IMR-90 (cell line): ENCODE measurements around the gene ACOT7. TPM values are rescaled to one million over a fixed set of nuclear protein-coding genes. Genes with fewer than 3 reads are reported as not detected.

Source experiments
- ATAC-seq: fragments of 200-7000 bp; cut with Tn5 transposase; 2 replicates; pipeline ENCODE4 v1.9.1; 2020; ENCODE audit warnings: low read depth, mild to moderate bottlenecking, moderate library complexity
- BruUV-seq: library from RNA; stranded (reverse); fragments of 400-500 nt; replicated peaks from 2 replicates; lab custom pipeline; 2021; lab: Mats Ljungman, UMichigan
- CTCF ChIA-PET: fragments of 300-600 bp; formaldehyde crosslinking; extraction: SDS; loops from one replicate; lab custom pipeline; 2021; ENCODE audit warnings: antibody characterized with exemption; lab: Yijun Ruan, JAX
- POLR2A ChIA-PET: fragments of 300-600 bp; sonication (Branson Sonifier 250); formaldehyde crosslinking; loops from one replicate; lab custom pipeline; 2022; ENCODE audit warnings: antibody characterized with exemption; ENCODE audit not compliant: unreplicated experiment; lab: Charles Lee
- DNase-seq: peaks from one replicate; pipeline ENCODE4 v3.0.0; 2013
- H2AFZ ChIP-seq: replicated peaks from 2 replicates; pipeline ENCODE3; 2013; ENCODE audit warnings: low read length, mild to moderate bottlenecking; ENCODE audit not compliant: poor library complexity
- H2AK5ac ChIP-seq: 2 replicates; pipeline ENCODE4 v1.6.1; 2013; ENCODE audit warnings: low read depth, low read length, inconsistent platforms
- H2AK9ac ChIP-seq: replicated peaks from 2 replicates; pipeline ENCODE3; 2013; ENCODE audit warnings: mild to moderate bottlenecking, low read depth, low read length, moderate library complexity; ENCODE audit not compliant: poor library complexity
- H2BK120ac ChIP-seq: 2 replicates; pipeline ENCODE4 v1.6.1; 2013; ENCODE audit warnings: low read depth, low read length, inconsistent platforms
- H2BK15ac ChIP-seq: 3 replicates; pipeline ENCODE4 v1.6.1; 2013; ENCODE audit warnings: low read depth, low read length, inconsistent platforms
- H2BK20ac ChIP-seq: 2 replicates; pipeline ENCODE4 v1.6.1; 2013; ENCODE audit warnings: low read depth, mild to moderate bottlenecking, inconsistent platforms, low read length, moderate library complexity
- H2BK5ac ChIP-seq: 2 replicates; pipeline ENCODE4 v1.6.1; 2013; ENCODE audit warnings: mild to moderate bottlenecking, low read depth, low read length, inconsistent platforms; ENCODE audit not compliant: poor library complexity, severe bottlenecking
- H3K14ac ChIP-seq: replicated peaks from 2 replicates; pipeline ENCODE4 v1.6.1; 2013; ENCODE audit warnings: low read depth, low read length, inconsistent platforms
- H3K18ac ChIP-seq: 2 replicates; pipeline ENCODE4 v1.6.1; 2013; ENCODE audit warnings: low read depth, low read length, control low read depth
- H3K23ac ChIP-seq: 2 replicates; pipeline ENCODE4 v1.6.1; 2013; ENCODE audit warnings: low read depth, low read length, inconsistent platforms
- H3K27ac ChIP-seq: 2 replicates; pipeline ENCODE4 v1.5.1; 2013; ENCODE audit warnings: mild to moderate bottlenecking, control low read depth, low read length; ENCODE audit not compliant: insufficient read depth
- H3K27me3 ChIP-seq: 2 replicates; pipeline ENCODE4 v1.6.1; 2013; ENCODE audit warnings: low read length; ENCODE audit not compliant: control insufficient read depth, insufficient read depth
- H3K36me3 ChIP-seq: 2 replicates; pipeline ENCODE4 v1.6.1; 2013; ENCODE audit warnings: low read length, mixed read lengths; ENCODE audit not compliant: control insufficient read depth, insufficient read depth
- H3K4ac ChIP-seq: 2 replicates; pipeline ENCODE4 v1.6.1; 2013; ENCODE audit warnings: low read depth, low read length, inconsistent platforms
- H3K4me1 ChIP-seq: 2 replicates; pipeline ENCODE4 v1.6.1; 2013; ENCODE audit warnings: low read length, mixed read lengths; ENCODE audit not compliant: control insufficient read depth, insufficient read depth
- H3K4me2 ChIP-seq: 2 replicates; pipeline ENCODE4 v1.6.1; 2013; ENCODE audit warnings: low read depth, mild to moderate bottlenecking, control low read depth, low read length, moderate library complexity
- H3K4me3 ChIP-seq: 2 replicates; pipeline ENCODE4 v1.5.1; 2013; ENCODE audit warnings: low read depth, mild to moderate bottlenecking, control low read depth, low read length, moderate library complexity; ENCODE audit not compliant: insufficient read depth
- H3K56ac ChIP-seq: 2 replicates; pipeline ENCODE4 v1.6.1; 2013; ENCODE audit warnings: low read length, inconsistent platforms; ENCODE audit not compliant: insufficient read depth; ENCODE audit errors: extremely low read depth
- H3K79me1 ChIP-seq, 2 experiments: 2 replicates each; pipeline ENCODE4 v1.6.1; 2013; ENCODE audit warnings: low read length in 2 of 2, inconsistent platforms in 1 of 2, low read depth in 1 of 2
- H3K9ac ChIP-seq: 2 replicates; pipeline ENCODE4 v1.6.1; 2013; ENCODE audit warnings: low read depth, low read length, control low read depth
- H3K9me1 ChIP-seq: 2 replicates; pipeline ENCODE4 v1.6.1; 2013; ENCODE audit warnings: low read length, inconsistent platforms; ENCODE audit not compliant: insufficient read depth
- H3K9me3 ChIP-seq: 2 replicates; pipeline ENCODE4 v1.6.1; 2013; ENCODE audit warnings: low read length; ENCODE audit not compliant: control insufficient read depth, insufficient read depth
- H4K20me1 ChIP-seq: 2 replicates; pipeline ENCODE4 v1.6.1; 2013; ENCODE audit warnings: low read length, inconsistent platforms; ENCODE audit not compliant: insufficient read depth
- H4K5ac ChIP-seq: 2 replicates; pipeline ENCODE4 v1.6.1; 2013; ENCODE audit warnings: mild to moderate bottlenecking, low read depth, low read length, control low read depth
- H4K8ac ChIP-seq, 2 experiments: 2 replicates each; pipeline ENCODE4 v1.6.1; 2013; ENCODE audit warnings: low read depth in 2 of 2, low read length in 2 of 2, control low read depth in 1 of 2, inconsistent platforms in 1 of 2
- H4K91ac ChIP-seq: 2 replicates; pipeline ENCODE4 v1.6.1; 2013; ENCODE audit warnings: low read depth, low read length, inconsistent platforms; ENCODE audit not compliant: insufficient read depth
- BHLHE40 ChIP-seq: fragments of 150-350 bp; IDR thresholded peaks from 2 replicates; pipeline ENCODE4 v1.6.1; 2016; ENCODE audit warnings: mild to moderate bottlenecking, low read depth, low read length
- CEBPB ChIP-seq: IDR thresholded peaks from 2 replicates; pipeline ENCODE4 v1.6.1; 2012; ENCODE audit warnings: low read depth, low read length, improper control_type of control experiment
- CHD1 ChIP-seq: IDR thresholded peaks from 2 replicates; pipeline ENCODE4 v1.6.1; 2012; ENCODE audit warnings: low read depth, low read length, improper control_type of control experiment
- MAFK ChIP-seq: IDR thresholded peaks from 2 replicates; pipeline ENCODE4 v1.6.1; 2012; ENCODE audit warnings: low read depth, low read length, improper control_type of control experiment
- MAZ ChIP-seq: IDR thresholded peaks from 2 replicates; pipeline ENCODE4 v1.6.1; 2012; ENCODE audit warnings: low read depth, mild to moderate bottlenecking, low read length, improper control_type of control experiment, moderate library complexity, borderline replicate concordance
- NFE2L2 ChIP-seq: fragments of 150-350 bp; IDR thresholded peaks from 2 replicates; pipeline ENCODE4 v1.6.1; 2016; ENCODE audit warnings: low read depth, mild to moderate bottlenecking, low read length
- POLR2A ChIP-seq: IDR thresholded peaks from 2 replicates; pipeline ENCODE4 v1.6.1; 2012; ENCODE audit warnings: mild to moderate bottlenecking, low read depth, low read length
- RAD21 ChIP-seq: IDR thresholded peaks from 2 replicates; pipeline ENCODE4 v1.6.1; 2012; ENCODE audit warnings: low read length, improper control_type of control experiment
- SMC3 ChIP-seq: fragments of 150-350 bp; IDR thresholded peaks from 2 replicates; pipeline ENCODE4 v1.6.1; 2016; ENCODE audit warnings: low read depth, mild to moderate bottlenecking, antibody characterized with exemption, low read length, moderate library complexity
- USF2 ChIP-seq: fragments of 150-350 bp; IDR thresholded peaks from 2 replicates; pipeline ENCODE4 v1.6.1; 2017; ENCODE audit warnings: mild to moderate bottlenecking, antibody characterized with exemption, low read length, low read depth
- WGBS, 2 experiments: methylation state at CpG; one replicate each; pipeline versions ENCODE4 v1.1.5 to v1.1.7; 2013; ENCODE audit warnings: missing lambda C conversion rate in 2 of 2; ENCODE audit not compliant: insufficient read length in 1 of 2; ENCODE audit errors: extremely low coverage in 2 of 2; 5-methylcytosine and 5-hydroxymethylcytosine counted together
- dilution Hi-C: fragments of 300-500 bp; cut with HindIII; formaldehyde crosslinking; loops from one replicate; pipeline ENCODE4 v1.14.3; 2018; ENCODE audit warnings: low sequenced_read_pairs; ENCODE audit not compliant: unreplicated experiment
- in situ Hi-C: fragments of 300-500 bp; cut with MboI; formaldehyde crosslinking; loops from 3 replicates; pipeline ENCODE4 v1.14.3; 2019; ENCODE audit warnings: low sequenced_read_pairs, inconsistent platforms, mixed read lengths
- intact Hi-C: fragments of 100-400 bp; cut with micrococcal nuclease; formaldehyde crosslinking; loops from 2 replicates; pipeline ENCODE4 v1.10.0; 2022
- polyA plus RNA-seq, 3 experiments: library from polyadenylated mRNA; depleted of rRNA; stranded (reverse); fragments of >200 nt; gene quantifications; 2 replicates each; pipeline ENCODE4 v1.2.3, GENCODE V29; 2012; ENCODE audit warnings: low replicate concordance in 1 of 3
- total RNA-seq: library from RNA; depleted of rRNA; stranded (reverse); fragments of >200 nt; gene quantifications from 2 replicates; pipeline ENCODE4 v1.2.3, GENCODE V29; 2012

ACOT7 gene
- total and polyA plus RNA-seq, 2 of the 4 experiments (the other 2 are of a cell fraction) = 51.6 to 242 TPM

GRCh38 chr1:6278263-6278662 is 115.3 kb downstream of the ACOT7 start:
- Histone ChIP-seq H3K4me3 (no peak overlapping the region), H3K27ac (no peak overlapping the region), H3K14ac (no peak overlapping the region), H4K8ac (no peak overlapping the region), H3K79me1 (peaks cover 0 to 16% of the 10 kb centered on the region in 2 experiments; a peak in 2 of 4 replicates), H4K91ac (no peak overlapping the region), H3K4me2 (no peak overlapping the region), H3K36me3 (no peaks in the 10 kb centered on the region), H2AFZ (no peak overlapping the region), H2AK5ac (no peak overlapping the region), H3K9me3 (no peaks in the 10 kb centered on the region), H4K20me1 (no peaks in the 10 kb centered on the region; the same call in 1 of the 2 replicates), H3K9ac (no peak overlapping the region), H3K27me3 (no peaks in the 10 kb centered on the region), H3K56ac (no peak overlapping the region), H3K23ac (no peak overlapping the region), H2BK5ac (no peak overlapping the region), H3K4ac (no peak overlapping the region), H3K9me1 (peaks cover 6% of the 10 kb centered on the region; the same call in 1 of the 2 replicates), H2AK9ac (no peak overlapping the region), H2BK120ac (no peak overlapping the region), H3K4me1 (peaks cover 14% of the 10 kb centered on the region), H3K18ac (no peak overlapping the region), H2BK20ac (no peak overlapping the region), H4K5ac (no peak overlapping the region), H2BK15ac (no peak overlapping the region)
- ATAC-seq = no peak
- no peak for DNase-seq
- WGBS, 2 experiments = 79% methylated on average over 8 of the region's 9 CpGs; no CpG with 5 or more reads in 1 of the 2 experiments
- in situ Hi-C loops = no loop called here
- intact Hi-C loops = no loop called here
- dilution Hi-C loops = no loop called here
- TF ChIP-seq CHD1 (no peak), MAFK (no peak), BHLHE40 (no peak), RAD21 (no peak), MAZ (no peak), SMC3 (no peak), NFE2L2 (no peak), USF2 (no peak), POLR2A (no peak), CEBPB (no peak)
- ChIA-PET POLR2A (no interaction called here), CTCF (no interaction called here)
- BruUV-seq = no TSS peak
